ENCODE results near the gene ARL6IP5.

ARL6IP5 gene

DNA sequence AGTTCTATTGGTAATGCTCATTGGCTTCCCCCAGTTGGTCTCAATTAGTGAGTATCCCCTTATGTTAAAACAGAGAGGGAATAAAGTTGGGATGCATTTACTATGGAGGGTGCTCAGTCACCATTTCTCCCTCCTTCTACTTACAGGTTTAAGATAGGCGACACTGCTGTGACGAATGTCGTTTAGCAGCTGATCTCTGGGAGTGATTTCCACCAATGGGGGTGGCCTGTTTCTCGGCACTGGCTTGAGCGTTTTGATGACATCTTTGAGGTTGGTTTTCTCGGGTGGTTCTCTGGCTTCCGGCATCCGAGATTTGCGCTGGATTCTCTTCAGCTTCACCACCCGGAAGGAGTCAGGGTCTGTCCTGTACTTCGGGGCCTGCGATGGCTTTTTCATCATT lies 33.8 kb downstream of the ARL6IP5 start:
- DNase-seq, result no peak

DNA sequence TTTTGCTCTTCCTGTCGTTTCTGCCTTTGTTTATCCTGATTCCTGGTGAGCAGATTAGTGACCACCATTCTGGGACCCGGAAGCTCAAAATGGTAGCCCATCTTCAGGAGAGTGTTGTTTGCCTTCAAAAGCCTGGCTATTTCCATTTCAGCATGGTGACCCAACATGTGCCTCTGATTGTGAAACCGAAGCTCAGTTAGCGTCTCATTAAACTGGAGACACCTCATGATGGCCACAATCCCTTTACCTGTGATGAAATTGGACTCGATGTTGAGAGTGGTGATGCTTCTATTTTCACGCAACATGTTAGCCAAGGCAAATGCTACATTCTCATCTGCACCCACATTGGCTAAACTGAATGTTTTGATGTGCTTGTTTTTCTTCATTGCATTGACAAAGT lies 34.4 kb downstream of the ARL6IP5 start:
- no peak for DNase-seq

- DNase-seq, result no peak
These were observed 34.9 kb downstream of the ARL6IP5 start for GRCh38 chr3:69119681-69120080.

- no peak for DNase-seq
These were observed 36.2 kb downstream of the ARL6IP5 start for GRCh38 chr3:69120879-69121464.

- DNase-seq, result no peak
These were observed 36.8 kb downstream of the ARL6IP5 start for GRCh38 chr3:69121513-69121912.

DNA sequence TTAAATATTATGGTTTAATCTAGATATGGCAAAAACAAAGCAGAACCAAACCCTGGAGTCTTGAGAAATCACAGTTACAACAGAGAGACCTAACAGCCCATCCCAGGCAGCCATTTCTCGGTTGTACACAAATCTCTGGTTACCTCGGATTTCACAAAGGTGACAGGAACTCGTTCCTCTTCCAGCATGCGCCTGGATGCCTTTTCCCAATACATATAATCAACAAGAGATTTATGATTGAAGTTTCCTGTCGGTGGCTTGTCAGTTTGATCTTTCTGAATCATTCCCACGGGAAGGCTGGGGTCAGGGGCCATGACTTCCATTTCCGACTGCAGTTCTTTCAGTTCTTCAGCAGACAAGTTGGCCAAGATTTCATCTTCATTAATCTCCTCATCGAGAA lies 37.2 kb downstream of the ARL6IP5 start:
- DNase-seq, result no peak

- no peak for DNase-seq
These were observed 37.7 kb downstream of the ARL6IP5 start, which contains the start of gene LMOD3 for GRCh38 chr3:69122403-69122802. LMOD3 (minus strand) TSS chr3:69122595; CDS start chr3:69122386, 209 bp downstream.

GRCh38 chr3:69126216-69126615 lies 41.5 kb downstream of the ARL6IP5 start:
- DNase-seq, result no peak

DNA sequence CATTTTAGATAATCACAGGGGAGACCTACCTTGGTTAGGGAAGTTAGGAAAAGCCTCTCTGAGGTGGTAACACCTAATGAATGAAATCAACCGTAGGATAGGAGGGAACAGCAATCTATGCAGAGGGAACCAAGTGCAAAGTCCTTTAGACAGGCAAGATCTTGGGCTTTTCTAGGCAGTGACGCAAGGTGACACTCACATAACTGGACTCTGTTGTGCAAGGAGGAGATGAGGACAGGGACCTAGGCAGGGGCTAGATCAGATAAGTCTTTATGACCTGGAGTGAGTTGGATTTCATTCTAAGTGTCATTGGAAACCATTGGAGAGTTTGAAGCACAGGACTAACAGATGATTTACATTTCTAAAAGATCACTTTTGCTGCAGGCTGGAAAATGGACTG lies 42.3 kb downstream of the ARL6IP5 start:
- DNase-seq, result no peak

GRCh38 chr3:69128509-69128908 lies 43.8 kb downstream of the ARL6IP5 start:
- no peak for DNase-seq

DNA sequence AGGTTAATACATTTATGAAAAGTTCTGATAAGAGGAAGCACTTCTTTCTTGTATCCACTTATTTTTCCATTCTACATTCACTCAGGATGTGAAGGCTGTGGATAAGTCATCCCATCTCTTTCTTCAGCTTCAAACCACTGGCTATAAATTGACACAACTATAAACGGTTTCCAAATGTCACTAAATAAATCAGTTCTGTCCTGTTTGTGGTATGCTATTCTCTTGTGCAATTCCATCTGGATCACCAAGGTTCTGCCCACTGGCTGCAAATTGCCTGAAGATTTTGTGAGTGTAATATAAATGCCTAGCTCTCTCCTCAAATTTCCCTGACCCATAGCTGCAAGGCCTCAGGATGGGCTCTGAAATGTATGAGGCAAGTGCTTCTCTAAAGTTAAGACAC lies 44.8 kb downstream of the ARL6IP5 start:
- no peak for DNase-seq

- no peak for DNase-seq
These were observed 46.0 kb downstream of the ARL6IP5 start for GRCh38 chr3:69130689-69131088.

- DNase-seq, result no peak
These were observed 52.3 kb downstream of the ARL6IP5 start for GRCh38 chr3:69137005-69137404.

DNA sequence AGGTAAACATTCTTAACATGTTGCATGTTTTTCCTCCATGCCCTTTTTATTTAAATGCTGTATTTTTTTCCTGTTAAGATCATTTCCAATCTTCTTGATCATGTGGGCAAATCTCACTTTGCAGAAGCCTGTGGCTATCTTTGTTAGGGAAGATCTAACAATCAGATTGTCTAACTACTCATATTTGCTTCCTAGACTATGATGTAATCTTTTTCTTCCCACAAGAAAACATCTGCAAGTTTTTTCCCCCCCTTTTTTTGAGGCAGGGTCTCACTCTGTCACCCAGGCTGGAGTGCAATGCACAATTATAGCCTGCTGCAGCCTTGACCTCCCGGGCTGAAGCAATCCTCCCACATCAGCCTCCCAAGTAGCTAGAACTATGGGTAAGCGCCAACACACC lies 52.7 kb downstream of the ARL6IP5 start:
- DNase-seq, result no peak

GRCh38 chr3:69141313-69141712 lies 56.6 kb downstream of the ARL6IP5 start:
- DNase-seq, result no peak

GRCh38 chr3:69142090-69142489 lies 57.4 kb downstream of the ARL6IP5 start:
- DNase-seq, result no peak

DNA sequence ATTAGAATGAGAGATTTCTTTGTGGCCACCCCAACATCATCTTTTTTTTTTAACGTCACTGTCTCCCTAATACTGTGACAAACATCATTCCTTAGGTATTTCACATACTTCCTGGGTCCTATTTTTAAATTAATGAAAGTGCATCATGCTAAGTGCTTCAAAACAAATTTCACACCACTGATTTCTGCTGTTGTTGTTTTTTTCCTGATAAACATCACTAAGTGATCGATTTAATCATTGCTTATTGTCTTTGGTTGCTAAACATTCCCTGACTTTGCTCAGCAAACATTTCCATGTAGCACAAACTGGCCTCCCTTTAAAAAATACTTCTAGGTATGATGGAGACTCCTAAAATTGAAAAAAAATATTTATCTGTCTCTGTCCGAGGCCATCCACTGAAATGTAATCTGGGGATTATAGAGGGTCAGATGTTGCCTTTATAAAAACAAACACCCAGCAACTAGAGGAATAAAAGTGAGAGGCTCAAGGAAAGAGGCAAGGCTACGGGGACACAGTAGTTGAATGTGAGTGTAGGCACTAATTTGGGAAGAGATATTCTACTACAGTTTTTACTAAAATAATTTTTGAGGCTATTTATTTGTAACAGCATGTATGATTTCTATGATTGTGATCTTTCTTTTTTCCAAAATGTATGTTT lies 58.2 kb downstream of the ARL6IP5 start:
- DNase-seq, result no peak

GRCh38 chr3:69143612-69144011 lies 58.9 kb downstream of the ARL6IP5 start:
- DNase-seq, result no peak

- DNase-seq, result no peak
These were observed 60.0 kb downstream of the ARL6IP5 start for GRCh38 chr3:69144631-69145245.

- DNase-seq, result no peak
These were observed 61.0 kb downstream of the ARL6IP5 start for GRCh38 chr3:69145688-69146087.

DNA sequence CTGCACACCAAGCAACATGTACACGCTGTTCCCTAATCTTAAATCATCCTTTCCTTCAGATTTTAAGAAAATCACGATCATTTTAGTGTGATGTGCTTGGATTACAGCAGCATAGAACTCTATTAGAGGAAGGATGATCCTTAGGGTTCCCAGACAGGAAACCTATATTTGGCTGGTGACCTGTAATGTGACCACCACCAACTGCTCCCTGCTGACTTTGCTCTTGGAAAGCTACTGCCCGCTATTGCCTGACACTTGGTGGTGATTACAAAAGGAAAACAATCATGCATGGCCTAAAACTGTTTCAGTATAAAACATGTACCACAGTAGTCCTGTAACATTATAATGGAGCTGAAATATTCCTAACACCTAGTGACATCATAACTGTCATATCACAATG lies 64.8 kb downstream of the ARL6IP5 start:
- no peak for DNase-seq

All from NCI-H446 treated with DMSO at 0.1 percent for 48 hours (cell line).